GM23338 (cell line): Measurements from ENCODE around the gene XAB2. TPM values are rescaled to one million over a fixed set of nuclear protein-coding genes. Genes with fewer than 3 reads are reported as not detected.

ENCODE experiments used
- ATAC-seq: fragments of 200-7000 bp; cut with Tn5 transposase; 3 replicates; pipeline ENCODE4 v1.9.1; 2020
- DNase-seq: peaks from one replicate; pipeline ENCODE4 v3.0.0-alpha.2; 2015; ENCODE audit warnings: low spot score
- H2AFZ ChIP-seq: fragments of 200-600 bp; sonication (generic); 2 replicates; pipeline ENCODE4 v1.8.0; 2016; ENCODE audit warnings: antibody characterized with exemption, mild to moderate bottlenecking, moderate library complexity
- H3F3A ChIP-seq: fragments of 200-600 bp; sonication (generic); replicated peaks from 2 replicates; pipeline ENCODE4 v1.8.0; 2017; ENCODE audit warnings: antibody characterized with exemption, mixed run types, low read depth
- H3K27ac ChIP-seq: fragments of 200-600 bp; sonication (generic); 2 replicates; pipeline ENCODE4 v1.6.1; 2016; ENCODE audit warnings: low read depth
- H3K27me3 ChIP-seq: fragments of 200-600 bp; sonication (generic); 2 replicates; pipeline ENCODE4 v1.8.0; 2016; ENCODE audit warnings: mild to moderate bottlenecking, mixed run types, moderate library complexity; ENCODE audit not compliant: insufficient read depth
- H3K36me3 ChIP-seq: fragments of 200-600 bp; sonication (generic); 2 replicates; pipeline ENCODE4 v1.8.0; 2016; ENCODE audit warnings: mild to moderate bottlenecking; ENCODE audit not compliant: insufficient read depth
- H3K4me1 ChIP-seq: fragments of 200-600 bp; sonication (generic); 2 replicates; pipeline ENCODE4 v1.8.0; 2016; ENCODE audit warnings: mild to moderate bottlenecking, moderate library complexity; ENCODE audit not compliant: insufficient read depth
- H3K4me2 ChIP-seq: fragments of 200-600 bp; sonication (generic); 2 replicates; pipeline ENCODE4 v1.7.1; 2017; ENCODE audit warnings: mixed run types
- H3K4me3 ChIP-seq: fragments of 200-600 bp; sonication (generic); 2 replicates; pipeline ENCODE4 v1.6.1; 2016; ENCODE audit warnings: mixed run types
- H3K79me2 ChIP-seq: fragments of 200-600 bp; sonication (generic); replicated peaks from 2 replicates; pipeline ENCODE4 v1.8.0; 2017; ENCODE audit warnings: mild to moderate bottlenecking; ENCODE audit not compliant: insufficient read depth
- H3K9me2 ChIP-seq: fragments of 200-600 bp; sonication (generic); 2 replicates; pipeline ENCODE4 v1.8.0; 2017; ENCODE audit not compliant: insufficient read depth
- H4K20me1 ChIP-seq: fragments of 200-600 bp; sonication (generic); replicated peaks from 2 replicates; pipeline ENCODE4 v1.8.0; 2017; ENCODE audit warnings: mild to moderate bottlenecking; ENCODE audit not compliant: insufficient read depth
- H3K27ac Mint-ChIP-seq: 2 replicates; pipeline ENCODE4 v1.8.0; 2020; ENCODE audit warnings: inconsistent platforms, mild to moderate bottlenecking, moderate library complexity, mixed read lengths
- H3K27me3 Mint-ChIP-seq: 3 replicates; pipeline ENCODE4 v1.8.0; 2022; ENCODE audit warnings: low read depth, mild to moderate bottlenecking, moderate library complexity, mixed read lengths, inconsistent platforms; ENCODE audit not compliant: insufficient read depth, poor library complexity
- H3K36me3 Mint-ChIP-seq: 3 replicates; pipeline ENCODE4 v1.8.0; 2021; ENCODE audit warnings: low read depth, mild to moderate bottlenecking, inconsistent platforms, moderate library complexity, mixed read lengths
- H3K4me1 Mint-ChIP-seq: 3 replicates; pipeline ENCODE4 v1.8.0; 2020; ENCODE audit warnings: mild to moderate bottlenecking, inconsistent platforms, mixed read lengths
- H3K4me3 Mint-ChIP-seq: 3 replicates; pipeline ENCODE4 v1.8.0; 2021; ENCODE audit warnings: moderate library complexity, mild to moderate bottlenecking, inconsistent platforms, mixed read lengths
- H3K9me3 Mint-ChIP-seq: 3 replicates; pipeline ENCODE4 v1.8.0; 2020; ENCODE audit warnings: moderate library complexity, mild to moderate bottlenecking, inconsistent platforms, mixed read lengths
- CREB1 ChIP-seq: fragments of 250-450 bp; sonication (Bioruptor Pico); IDR thresholded peaks from 2 replicates; pipeline ENCODE4 v1.5.0; 2020; ENCODE audit warnings: low read depth, mild to moderate bottlenecking, moderate library complexity
- CTCF ChIP-seq, 2 experiments: fragments of 200-600 bp in 1 of 2; sonication (generic) in 1 of 2; conservative IDR thresholded peaks; 2 replicates each; pipeline versions ENCODE4 v1.5.1 to v1.6.1; 2016 to 2017; ENCODE audit warnings: antibody characterized with exemption in 2 of 2, low read depth in 2 of 2, mild to moderate bottlenecking in 2 of 2, moderate library complexity in 1 of 2
- EZH2 ChIP-seq: fragments of 200-600 bp; sonication (generic); IDR thresholded peaks from one replicate; pipeline ENCODE4 v1.8.0; 2017; ENCODE audit warnings: antibody characterized with exemption, mild to moderate bottlenecking, low read depth; ENCODE audit not compliant: unreplicated experiment
- EZH2phosphoT487 ChIP-seq: fragments of 200-600 bp; sonication (generic); IDR thresholded peaks from one replicate; pipeline ENCODE4 v1.8.1; 2018; ENCODE audit warnings: antibody characterized with exemption; ENCODE audit not compliant: unreplicated experiment
- JUNB ChIP-seq: IDR thresholded peaks from one replicate; pipeline ENCODE4 v1.6.1; 2016; ENCODE audit warnings: antibody characterized with exemption; ENCODE audit not compliant: unreplicated experiment
- NANOG ChIP-seq: IDR thresholded peaks from 2 replicates; pipeline ENCODE4 v1.6.1; 2016; ENCODE audit warnings: antibody characterized with exemption, borderline replicate concordance
- POLR2AphosphoS5 ChIP-seq: IDR thresholded peaks from 2 replicates; pipeline ENCODE4 v1.6.1; 2016; ENCODE audit warnings: antibody characterized with exemption, low read depth
- REST ChIP-seq: IDR thresholded peaks from one replicate; pipeline ENCODE4 v1.6.1; 2018; ENCODE audit warnings: antibody characterized with exemption; ENCODE audit not compliant: unreplicated experiment
- STAT1 ChIP-seq: IDR thresholded peaks from one replicate; pipeline ENCODE4 v1.6.1; 2016; ENCODE audit warnings: antibody characterized with exemption; ENCODE audit not compliant: unreplicated experiment
- ZNF114 ChIP-seq: fragments of 250-450 bp; sonication (Bioruptor Pico); IDR thresholded peaks from 2 replicates; pipeline ENCODE4 v1.5.0; 2020; ENCODE audit warnings: mild to moderate bottlenecking, moderate library complexity
- ZNF331 ChIP-seq: fragments of 250-450 bp; sonication (Bioruptor Pico); IDR thresholded peaks from 2 replicates; pipeline ENCODE4 v1.5.0; 2020; ENCODE audit warnings: low read depth, mild to moderate bottlenecking, moderate library complexity
- ZNF462 ChIP-seq: fragments of 250-450 bp; sonication (Bioruptor Pico); IDR thresholded peaks from 2 replicates; pipeline ENCODE4 v1.5.0; 2020; ENCODE audit warnings: mild to moderate bottlenecking, moderate library complexity
- polyA plus RNA-seq: library from polyadenylated mRNA; unstranded; fragments of >200 nt; fragmentation: Nextera tagmentation; extraction: Ambion mirVana; gene quantifications from 2 replicates; pipeline ENCODE4 v1.2.1, GENCODE V29; 2016
- total RNA-seq: library from RNA; depleted of rRNA; stranded (reverse); fragments of >200 nt; shearing (Covaris generic); gene quantifications from 2 replicates; pipeline ENCODE4 v1.2.3, GENCODE V29; 2014
- TF ChIP-seq, protein P1 (sequence below): IDR thresholded peaks from 2 replicates; pipeline ENCODE4 v1.6.1; 2016; ENCODE audit warnings: antibody characterized with exemption

The XAB2 gene
- total and polyA plus RNA-seq, 2 experiments from 2014 or later = 18.4 to 69.0 TPM

GRCh38 chr19:7676376-7676775, 47.0 kb upstream of the XAB2 start:
- Histone ChIP-seq H3K4me3 (no peak overlapping the region), H4K20me1 (no peaks in the 10 kb centered on the region), H3K27me3 (peaks cover 17% of the 10 kb centered on the region; the same call in 1 of the 2 replicates), H3K27ac (no peak overlapping the region), H3K9me2 (no peaks in the 10 kb centered on the region), H2AFZ (no peak overlapping the region), H3K36me3 (no peaks in the 10 kb centered on the region), H3K79me2 (0 out of 2 replicates have a peak, but pooled peaks cover 3% of the 10 kb centered on the region), H3K4me2 (no peak overlapping the region), H3K4me1 (no peaks in the 10 kb centered on the region), H3F3A (no peaks in the 10 kb centered on the region)
- DNase-seq (no peak), ATAC-seq (no peak)
- H3K36me3 Mint-ChIP-seq = no peaks in the 10 kb centered on the region
- H3K9me3 Mint-ChIP-seq = peaks cover 6% of the 10 kb centered on the region
- no peak overlapping the region for H3K27ac Mint-ChIP-seq
- no peaks in the 10 kb centered on the region for H3K4me1 Mint-ChIP-seq
- H3K27me3 Mint-ChIP-seq = peaks cover 32% of the 10 kb centered on the region
- TF ChIP-seq EZH2phosphoT487 (no peak), JUNB (no peak), POLR2AphosphoS5 (no peak), REST (no peak), CTCF (conservative IDR thresholded peaks at IDR 0.05; ENCODE audit: low read depth in 2 of 2) (no peak), EZH2 (no peak), NANOG (no peak), ZNF114 (CRISPR knock-in tag) (no peak), STAT1 (no peak), ZNF462 (CRISPR knock-in tag) (no peak), CREB1 (no peak), ZNF331 (no peak)
- TF ChIP-seq, protein P1, sequence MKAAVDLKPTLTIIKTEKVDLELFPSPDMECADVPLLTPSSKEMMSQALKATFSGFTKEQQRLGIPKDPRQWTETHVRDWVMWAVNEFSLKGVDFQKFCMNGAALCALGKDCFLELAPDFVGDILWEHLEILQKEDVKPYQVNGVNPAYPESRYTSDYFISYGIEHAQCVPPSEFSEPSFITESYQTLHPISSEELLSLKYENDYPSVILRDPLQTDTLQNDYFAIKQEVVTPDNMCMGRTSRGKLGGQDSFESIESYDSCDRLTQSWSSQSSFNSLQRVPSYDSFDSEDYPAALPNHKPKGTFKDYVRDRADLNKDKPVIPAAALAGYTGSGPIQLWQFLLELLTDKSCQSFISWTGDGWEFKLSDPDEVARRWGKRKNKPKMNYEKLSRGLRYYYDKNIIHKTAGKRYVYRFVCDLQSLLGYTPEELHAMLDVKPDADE = no peak
- H3K4me3 Mint-ChIP-seq = no peak overlapping the region
